ENCODE measurements around the gene ASTN2.

Gene ASTN2

DNA sequence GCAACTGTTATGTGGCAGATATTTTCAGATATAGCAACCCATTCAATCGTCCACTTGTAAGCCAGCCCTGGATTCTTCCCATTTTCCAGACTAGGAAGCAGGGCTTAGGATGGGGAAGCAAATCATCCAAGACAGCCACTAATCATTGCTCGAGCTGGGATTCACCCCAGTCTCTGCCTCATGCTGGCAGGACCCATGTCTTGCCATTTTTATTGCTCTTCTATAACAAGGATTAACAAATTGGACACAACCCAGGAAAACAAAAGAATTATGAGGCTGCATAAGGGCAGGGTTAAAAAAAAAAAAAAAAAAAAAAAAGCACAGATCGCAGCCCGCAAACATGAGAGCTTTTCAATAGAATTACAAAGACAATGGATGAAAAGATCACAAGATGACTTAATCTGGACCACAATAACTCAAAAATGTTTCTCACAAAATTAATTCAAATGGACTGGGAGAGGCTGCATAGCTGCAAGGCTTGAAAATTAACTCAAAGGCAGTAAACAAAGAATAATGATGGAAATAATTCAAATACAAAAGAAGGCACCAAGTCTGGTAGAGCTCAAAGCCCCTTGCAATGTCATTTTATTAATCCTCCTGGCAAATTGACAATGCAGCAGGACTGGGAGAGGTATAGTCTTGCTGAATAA, 40.7 kb downstream of the ASTN2 start:
- no peak overlapping the region for H3K4me3 ChIP-seq (replicated peaks; ENCODE audit: low read depth, low read length)
- no peak for DNase-seq (ENCODE audit: extremely low read depth, low read depth)
- TF ChIP-seq, protein P1, sequence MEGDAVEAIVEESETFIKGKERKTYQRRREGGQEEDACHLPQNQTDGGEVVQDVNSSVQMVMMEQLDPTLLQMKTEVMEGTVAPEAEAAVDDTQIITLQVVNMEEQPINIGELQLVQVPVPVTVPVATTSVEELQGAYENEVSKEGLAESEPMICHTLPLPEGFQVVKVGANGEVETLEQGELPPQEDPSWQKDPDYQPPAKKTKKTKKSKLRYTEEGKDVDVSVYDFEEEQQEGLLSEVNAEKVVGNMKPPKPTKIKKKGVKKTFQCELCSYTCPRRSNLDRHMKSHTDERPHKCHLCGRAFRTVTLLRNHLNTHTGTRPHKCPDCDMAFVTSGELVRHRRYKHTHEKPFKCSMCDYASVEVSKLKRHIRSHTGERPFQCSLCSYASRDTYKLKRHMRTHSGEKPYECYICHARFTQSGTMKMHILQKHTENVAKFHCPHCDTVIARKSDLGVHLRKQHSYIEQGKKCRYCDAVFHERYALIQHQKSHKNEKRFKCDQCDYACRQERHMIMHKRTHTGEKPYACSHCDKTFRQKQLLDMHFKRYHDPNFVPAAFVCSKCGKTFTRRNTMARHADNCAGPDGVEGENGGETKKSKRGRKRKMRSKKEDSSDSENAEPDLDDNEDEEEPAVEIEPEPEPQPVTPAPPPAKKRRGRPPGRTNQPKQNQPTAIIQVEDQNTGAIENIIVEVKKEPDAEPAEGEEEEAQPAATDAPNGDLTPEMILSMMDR (IDR thresholded peaks at IDR 0.05; ENCODE audit: low read depth, low read length, missing control alignments) = no peak

GRCh38 chr9:117368684-117369230, 46.1 kb downstream of the ASTN2 start:
- H3K4me3 ChIP-seq (replicated peaks; ENCODE audit: low read depth, low read length) = no peak overlapping the region
- DNase-seq (ENCODE audit: extremely low read depth, low read depth) = no peak
- TF ChIP-seq, protein P1 (IDR thresholded peaks at IDR 0.05; ENCODE audit: low read depth, low read length, missing control alignments) = no peak

DNA sequence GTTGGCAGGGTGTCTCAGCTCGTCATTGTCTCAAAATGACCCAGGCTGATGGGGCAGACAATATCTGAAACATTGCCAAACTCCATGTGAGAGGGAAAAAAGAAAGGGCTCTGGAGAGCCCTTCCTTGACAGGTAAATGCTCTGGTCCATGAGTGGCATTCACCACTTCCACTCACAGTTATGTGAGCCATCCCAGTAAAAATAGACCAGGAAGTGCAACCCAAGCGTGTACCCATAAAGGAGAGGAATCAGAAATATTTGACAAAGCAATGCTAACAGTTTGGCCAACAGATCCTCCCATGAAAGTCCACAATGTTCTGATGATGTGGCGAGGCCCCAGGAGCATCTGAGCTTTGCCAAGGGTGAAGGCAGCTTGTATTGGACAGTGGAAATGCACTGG, 49.4 kb downstream of the ASTN2 start:
- TF ChIP-seq, protein P1 (IDR thresholded peaks at IDR 0.05; ENCODE audit: low read depth, low read length, missing control alignments) = no peak
- no peak overlapping the region for H3K4me3 ChIP-seq (replicated peaks; ENCODE audit: low read depth, low read length)
- no peak for DNase-seq (ENCODE audit: extremely low read depth, low read depth)

GRCh38 chr9:117363006-117363405, 51.9 kb downstream of the ASTN2 start:
- H3K4me3 ChIP-seq (replicated peaks; ENCODE audit: low read depth, low read length) = no peak overlapping the region
- no peak for DNase-seq (ENCODE audit: extremely low read depth, low read depth)
- TF ChIP-seq, protein P1 (IDR thresholded peaks at IDR 0.05; ENCODE audit: low read depth, low read length, missing control alignments) = no peak

GRCh38 chr9:117359910-117360309, 54.9 kb downstream of the ASTN2 start:
- DNase-seq (ENCODE audit: extremely low read depth, low read depth) = no peak
- no peak overlapping the region for H3K4me3 ChIP-seq (replicated peaks; ENCODE audit: low read depth, low read length)
- TF ChIP-seq, protein P1 (IDR thresholded peaks at IDR 0.05; ENCODE audit: low read depth, low read length, missing control alignments) = no peak

DNA sequence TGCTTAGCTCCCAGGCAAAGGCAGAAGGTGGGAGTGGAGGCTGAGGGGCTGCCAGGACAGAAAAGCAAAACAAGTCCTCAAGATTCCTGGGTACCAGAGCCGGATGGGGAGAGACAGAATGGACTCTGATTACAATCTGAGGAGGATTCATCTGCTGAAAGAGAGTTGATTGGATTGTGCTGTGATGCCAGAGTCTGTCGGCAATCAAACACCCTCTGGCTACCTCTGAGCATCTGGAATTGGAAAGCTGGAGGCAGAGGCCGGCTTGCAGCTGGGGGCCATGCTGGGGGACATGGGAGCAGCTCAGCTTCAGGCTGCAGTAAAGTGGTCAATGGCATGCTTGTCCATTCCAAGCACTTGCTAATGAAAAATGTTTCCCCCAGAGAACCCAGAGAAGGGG, 59.3 kb downstream of the ASTN2 start:
- TF ChIP-seq, protein P1 (IDR thresholded peaks at IDR 0.05; ENCODE audit: low read depth, low read length, missing control alignments) = no peak
- no peak for DNase-seq (ENCODE audit: extremely low read depth, low read depth)
- no peak overlapping the region for H3K4me3 ChIP-seq (replicated peaks; ENCODE audit: low read depth, low read length)

DNA sequence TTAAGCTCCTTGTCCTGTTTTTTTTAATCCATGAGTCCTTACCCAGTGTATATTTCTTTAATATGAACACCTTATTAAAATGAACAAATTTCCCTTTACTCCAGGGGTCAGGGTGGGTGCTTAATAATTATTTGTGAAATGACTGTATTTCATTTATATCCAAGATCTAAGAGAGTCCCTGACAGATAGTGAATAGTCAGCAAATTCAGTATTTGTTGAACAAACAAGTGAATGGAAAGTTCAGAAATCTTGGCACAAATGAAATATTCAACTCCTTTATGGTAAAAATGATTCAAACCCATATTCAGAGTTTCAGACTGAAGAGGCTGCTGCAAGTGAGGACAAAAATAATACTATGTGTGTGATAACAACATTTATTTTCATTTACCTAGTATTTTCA, 59.9 kb downstream of the ASTN2 start:
- no peak for DNase-seq (ENCODE audit: extremely low read depth, low read depth)
- no peak overlapping the region for H3K4me3 ChIP-seq (replicated peaks; ENCODE audit: low read depth, low read length)
- TF ChIP-seq, protein P1 (IDR thresholded peaks at IDR 0.05; ENCODE audit: low read depth, low read length, missing control alignments) = no peak

Measured in HFF-Myc (cell line).